IMR-90 (cell line): ENCODE measurements around the gene INO80B. TPM values are rescaled to one million over a fixed set of nuclear protein-coding genes. Genes with fewer than 3 reads are reported as not detected.

Source experiments
- ATAC-seq: fragments of 200-7000 bp; cut with Tn5 transposase; 2 replicates; pipeline ENCODE4 v1.9.1; 2020; ENCODE audit warnings: low read depth, mild to moderate bottlenecking, moderate library complexity
- BruUV-seq: library from RNA; stranded (reverse); fragments of 400-500 nt; replicated peaks from 2 replicates; lab custom pipeline; 2021; lab: Mats Ljungman, UMichigan
- CTCF ChIA-PET: fragments of 300-600 bp; formaldehyde crosslinking; extraction: SDS; loops from one replicate; lab custom pipeline; 2021; ENCODE audit warnings: antibody characterized with exemption; lab: Yijun Ruan, JAX
- POLR2A ChIA-PET: fragments of 300-600 bp; sonication (Branson Sonifier 250); formaldehyde crosslinking; loops from one replicate; lab custom pipeline; 2022; ENCODE audit warnings: antibody characterized with exemption; ENCODE audit not compliant: unreplicated experiment; lab: Charles Lee
- DNase-seq: peaks from one replicate; pipeline ENCODE4 v3.0.0; 2013
- H2AFZ ChIP-seq: replicated peaks from 2 replicates; pipeline ENCODE3; 2013; ENCODE audit warnings: low read length, mild to moderate bottlenecking; ENCODE audit not compliant: poor library complexity
- H2AK5ac ChIP-seq: 2 replicates; pipeline ENCODE4 v1.6.1; 2013; ENCODE audit warnings: low read depth, low read length, inconsistent platforms
- H2AK9ac ChIP-seq: replicated peaks from 2 replicates; pipeline ENCODE3; 2013; ENCODE audit warnings: mild to moderate bottlenecking, low read depth, low read length, moderate library complexity; ENCODE audit not compliant: poor library complexity
- H2BK120ac ChIP-seq: 2 replicates; pipeline ENCODE4 v1.6.1; 2013; ENCODE audit warnings: low read depth, low read length, inconsistent platforms
- H2BK15ac ChIP-seq: 3 replicates; pipeline ENCODE4 v1.6.1; 2013; ENCODE audit warnings: low read depth, low read length, inconsistent platforms
- H2BK20ac ChIP-seq: 2 replicates; pipeline ENCODE4 v1.6.1; 2013; ENCODE audit warnings: low read depth, mild to moderate bottlenecking, inconsistent platforms, low read length, moderate library complexity
- H2BK5ac ChIP-seq: 2 replicates; pipeline ENCODE4 v1.6.1; 2013; ENCODE audit warnings: mild to moderate bottlenecking, low read depth, low read length, inconsistent platforms; ENCODE audit not compliant: poor library complexity, severe bottlenecking
- H3K14ac ChIP-seq: replicated peaks from 2 replicates; pipeline ENCODE4 v1.6.1; 2013; ENCODE audit warnings: low read depth, low read length, inconsistent platforms
- H3K18ac ChIP-seq: 2 replicates; pipeline ENCODE4 v1.6.1; 2013; ENCODE audit warnings: low read depth, low read length, control low read depth
- H3K23ac ChIP-seq: 2 replicates; pipeline ENCODE4 v1.6.1; 2013; ENCODE audit warnings: low read depth, low read length, inconsistent platforms
- H3K27ac ChIP-seq: 2 replicates; pipeline ENCODE4 v1.5.1; 2013; ENCODE audit warnings: mild to moderate bottlenecking, control low read depth, low read length; ENCODE audit not compliant: insufficient read depth
- H3K27me3 ChIP-seq: 2 replicates; pipeline ENCODE4 v1.6.1; 2013; ENCODE audit warnings: low read length; ENCODE audit not compliant: control insufficient read depth, insufficient read depth
- H3K36me3 ChIP-seq: 2 replicates; pipeline ENCODE4 v1.6.1; 2013; ENCODE audit warnings: low read length, mixed read lengths; ENCODE audit not compliant: control insufficient read depth, insufficient read depth
- H3K4ac ChIP-seq: 2 replicates; pipeline ENCODE4 v1.6.1; 2013; ENCODE audit warnings: low read depth, low read length, inconsistent platforms
- H3K4me1 ChIP-seq: 2 replicates; pipeline ENCODE4 v1.6.1; 2013; ENCODE audit warnings: low read length, mixed read lengths; ENCODE audit not compliant: control insufficient read depth, insufficient read depth
- H3K4me2 ChIP-seq: 2 replicates; pipeline ENCODE4 v1.6.1; 2013; ENCODE audit warnings: low read depth, mild to moderate bottlenecking, control low read depth, low read length, moderate library complexity
- H3K4me3 ChIP-seq: 2 replicates; pipeline ENCODE4 v1.5.1; 2013; ENCODE audit warnings: low read depth, mild to moderate bottlenecking, control low read depth, low read length, moderate library complexity; ENCODE audit not compliant: insufficient read depth
- H3K56ac ChIP-seq: 2 replicates; pipeline ENCODE4 v1.6.1; 2013; ENCODE audit warnings: low read length, inconsistent platforms; ENCODE audit not compliant: insufficient read depth; ENCODE audit errors: extremely low read depth
- H3K79me1 ChIP-seq, 2 experiments: 2 replicates each; pipeline ENCODE4 v1.6.1; 2013; ENCODE audit warnings: low read length in 2 of 2, inconsistent platforms in 1 of 2, low read depth in 1 of 2
- H3K9ac ChIP-seq: 2 replicates; pipeline ENCODE4 v1.6.1; 2013; ENCODE audit warnings: low read depth, low read length, control low read depth
- H3K9me1 ChIP-seq: 2 replicates; pipeline ENCODE4 v1.6.1; 2013; ENCODE audit warnings: low read length, inconsistent platforms; ENCODE audit not compliant: insufficient read depth
- H3K9me3 ChIP-seq: 2 replicates; pipeline ENCODE4 v1.6.1; 2013; ENCODE audit warnings: low read length; ENCODE audit not compliant: control insufficient read depth, insufficient read depth
- H4K20me1 ChIP-seq: 2 replicates; pipeline ENCODE4 v1.6.1; 2013; ENCODE audit warnings: low read length, inconsistent platforms; ENCODE audit not compliant: insufficient read depth
- H4K5ac ChIP-seq: 2 replicates; pipeline ENCODE4 v1.6.1; 2013; ENCODE audit warnings: mild to moderate bottlenecking, low read depth, low read length, control low read depth
- H4K8ac ChIP-seq, 2 experiments: 2 replicates each; pipeline ENCODE4 v1.6.1; 2013; ENCODE audit warnings: low read depth in 2 of 2, low read length in 2 of 2, control low read depth in 1 of 2, inconsistent platforms in 1 of 2
- H4K91ac ChIP-seq: 2 replicates; pipeline ENCODE4 v1.6.1; 2013; ENCODE audit warnings: low read depth, low read length, inconsistent platforms; ENCODE audit not compliant: insufficient read depth
- CEBPB ChIP-seq: IDR thresholded peaks from 2 replicates; pipeline ENCODE4 v1.6.1; 2012; ENCODE audit warnings: low read depth, low read length, improper control_type of control experiment
- CHD1 ChIP-seq: IDR thresholded peaks from 2 replicates; pipeline ENCODE4 v1.6.1; 2012; ENCODE audit warnings: low read depth, low read length, improper control_type of control experiment
- MAFK ChIP-seq: IDR thresholded peaks from 2 replicates; pipeline ENCODE4 v1.6.1; 2012; ENCODE audit warnings: low read depth, low read length, improper control_type of control experiment
- MXI1 ChIP-seq: IDR thresholded peaks from 2 replicates; pipeline ENCODE4 v1.6.1; 2012; ENCODE audit warnings: low read depth, mild to moderate bottlenecking, low read length, moderate library complexity, borderline replicate concordance
- NFE2L2 ChIP-seq: fragments of 150-350 bp; IDR thresholded peaks from 2 replicates; pipeline ENCODE4 v1.6.1; 2016; ENCODE audit warnings: low read depth, mild to moderate bottlenecking, low read length
- WGBS, 2 experiments: methylation state at CpG; one replicate each; pipeline versions ENCODE4 v1.1.5 to v1.1.7; 2013; ENCODE audit warnings: missing lambda C conversion rate in 2 of 2; ENCODE audit not compliant: insufficient read length in 1 of 2; ENCODE audit errors: extremely low coverage in 2 of 2; 5-methylcytosine and 5-hydroxymethylcytosine counted together
- dilution Hi-C: fragments of 300-500 bp; cut with HindIII; formaldehyde crosslinking; loops from one replicate; pipeline ENCODE4 v1.14.3; 2018; ENCODE audit warnings: low sequenced_read_pairs; ENCODE audit not compliant: unreplicated experiment
- in situ Hi-C: fragments of 300-500 bp; cut with MboI; formaldehyde crosslinking; loops from 3 replicates; pipeline ENCODE4 v1.14.3; 2019; ENCODE audit warnings: low sequenced_read_pairs, inconsistent platforms, mixed read lengths
- intact Hi-C: fragments of 100-400 bp; cut with micrococcal nuclease; formaldehyde crosslinking; loops from 2 replicates; pipeline ENCODE4 v1.10.0; 2022
- polyA plus RNA-seq, 3 experiments: library from polyadenylated mRNA; depleted of rRNA; stranded (reverse); fragments of >200 nt; gene quantifications; 2 replicates each; pipeline ENCODE4 v1.2.3, GENCODE V29; 2012; ENCODE audit warnings: low replicate concordance in 1 of 3
- total RNA-seq: library from RNA; depleted of rRNA; stranded (reverse); fragments of >200 nt; gene quantifications from 2 replicates; pipeline ENCODE4 v1.2.3, GENCODE V29; 2012
- TF ChIP-seq, protein P1 (sequence below): fragments of 150-350 bp; IDR thresholded peaks from 2 replicates; pipeline ENCODE4 v1.6.1; 2016; ENCODE audit warnings: low read depth, mild to moderate bottlenecking, low read length, moderate library complexity, borderline replicate concordance

INO80B gene
- total and polyA plus RNA-seq, 2 of the 4 experiments (the other 2 are of a cell fraction) = 4.5 to 10.5 TPM

DNA sequence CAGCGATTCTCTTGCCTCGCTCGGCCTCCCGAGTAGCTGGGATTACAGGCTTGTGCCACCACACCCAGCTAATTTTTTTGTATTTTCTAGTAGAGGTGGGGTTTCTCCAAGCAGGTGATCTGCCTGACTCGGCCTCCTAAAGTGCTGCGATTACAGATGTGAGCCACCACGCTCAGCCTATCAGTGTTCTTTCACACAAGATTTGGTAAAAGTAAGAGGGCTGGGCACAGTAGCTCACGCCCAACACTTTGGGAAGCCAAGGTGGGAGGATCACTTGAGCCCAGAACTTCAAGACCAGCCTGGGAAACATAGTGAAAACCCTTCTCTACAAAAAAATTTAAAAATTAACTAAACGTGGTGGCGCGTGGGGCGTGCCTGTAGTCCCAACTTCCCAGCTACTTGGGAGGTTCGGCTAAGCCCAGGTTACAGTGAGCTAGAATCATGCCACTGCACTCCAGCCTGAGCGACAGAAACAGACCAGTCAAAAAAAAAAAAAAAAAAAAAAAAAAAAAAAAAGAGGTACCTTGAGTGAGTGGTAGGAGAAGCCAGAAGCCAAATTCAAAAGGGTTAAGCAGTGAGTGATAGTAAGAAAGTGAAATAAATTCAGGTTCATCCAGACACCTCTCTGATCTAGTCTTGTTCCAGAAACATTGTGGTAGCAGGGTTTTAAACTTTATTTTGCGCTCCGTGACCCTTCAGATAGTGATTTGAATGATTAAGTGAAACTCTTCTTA is 16.6 kb downstream of the INO80B start (continued):
- no peak for TF ChIP-seq CHD1

DNA sequence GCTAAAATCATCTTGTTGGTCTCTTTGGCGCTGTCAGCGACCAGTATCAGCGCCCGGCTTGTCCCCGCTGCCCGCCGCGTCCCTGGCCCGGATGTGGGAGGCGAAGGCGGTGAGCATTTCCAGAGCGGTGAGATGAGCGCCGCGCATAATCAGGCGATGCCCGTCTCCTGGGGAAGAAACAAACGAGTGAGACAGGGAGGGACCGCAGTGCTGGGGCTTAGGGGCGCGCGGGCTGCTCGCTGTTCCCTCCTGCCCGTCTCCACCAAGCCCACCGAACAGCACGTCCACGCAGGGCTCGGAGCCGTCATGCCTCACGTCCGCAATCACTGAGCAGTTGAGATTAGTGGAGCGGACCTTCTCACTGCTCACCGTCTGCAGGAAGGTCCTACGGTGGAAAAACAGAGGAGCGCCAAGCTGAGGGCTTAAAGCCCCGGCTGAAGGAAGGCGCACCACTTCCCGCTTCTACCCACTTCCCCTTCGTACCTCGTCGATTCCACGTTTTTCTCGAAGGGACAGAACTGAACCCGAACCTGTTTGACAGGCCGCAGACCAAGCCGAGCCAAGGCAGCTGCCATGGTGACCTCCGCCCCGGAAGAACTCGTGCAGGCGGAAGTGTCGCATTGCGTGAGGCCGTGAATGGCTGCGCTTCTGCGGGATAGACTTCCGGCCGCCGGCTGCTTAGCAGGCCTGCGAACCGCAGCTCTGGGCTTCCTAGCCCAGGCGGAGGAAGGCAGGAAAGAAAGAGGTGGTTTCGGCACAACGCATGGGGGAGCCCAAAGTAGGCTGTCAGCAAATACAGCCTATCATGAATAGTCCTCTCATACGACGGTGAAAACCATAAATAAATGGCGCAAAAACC is 17.4 kb downstream of the INO80B start, which contains the start of gene MRPL53:
Gene MRPL53, minus strand, starts transcription at position 595 of the 859 bp plus-strand sequence. Its CDS starts 20 bp downstream, at position 575.
- H2BK120ac ChIP-seq = peak within 1 kb of the TSS; percentile 48; the same call in 1 of the 2 replicates
- peak within 1 kb of the TSS; percentile 84 for H3K56ac ChIP-seq
- no peaks in the 10 kb centered on the region for H3K9me1 ChIP-seq
- H2BK15ac ChIP-seq = no peak within 1 kb of the TSS
- in situ Hi-C loops (no loop called here), dilution Hi-C loops (no loop called here), intact Hi-C loops (no loop called here)
- H3K79me1 ChIP-seq = peaks cover 3 to 33% of the 10 kb centered on the region in 2 experiments; a peak in 3 of 4 replicates
- H2BK5ac ChIP-seq = peak within 1 kb of the TSS; percentile 89
- DNase-seq (peak; percentile 92), ATAC-seq (peak; percentile 91)
- CTCF ChIA-PET = no interaction called here
- TSS peak; percentile 86 for BruUV-seq
- H4K5ac ChIP-seq = peak within 1 kb of the TSS; percentile 96
- peak within 1 kb of the TSS; percentile 87 for H2AK9ac ChIP-seq
- H3K18ac ChIP-seq = peak within 1 kb of the TSS; percentile 62
- WGBS, 2 experiments = 3% methylated on average over 34 of the region's 66 CpGs; no CpG with 5 or more reads in 1 of the 2 experiments
- H2AFZ ChIP-seq = peak within 1 kb of the TSS; percentile 92
- H3K4ac ChIP-seq = peak within 1 kb of the TSS; percentile 95
- peak within 1 kb of the TSS; percentile 89 for H4K91ac ChIP-seq
- H3K23ac ChIP-seq = peak within 1 kb of the TSS; percentile 97
- peak within 1 kb of the TSS; percentile 96 for H3K14ac ChIP-seq
- H3K9ac ChIP-seq = peak within 1 kb of the TSS; percentile 93
- H2BK20ac ChIP-seq = no peak within 1 kb of the TSS
- POLR2A ChIA-PET = interaction anchor here (1.1 kb wide), 1 partner anchor 9 kb away, joined by 5 read pairs; no protein-coding TSS in a partner anchor
- peaks cover 20% of the 10 kb centered on the region for H3K36me3 ChIP-seq
- H3K9me3 ChIP-seq = no peaks in the 10 kb centered on the region
- peak within 1 kb of the TSS; percentile 77 for H3K4me3 ChIP-seq
- no peaks in the 10 kb centered on the region for H4K20me1 ChIP-seq
- H3K27ac ChIP-seq = peak within 1 kb of the TSS; percentile 91
- H2AK5ac ChIP-seq = peak within 1 kb of the TSS; percentile 90
- peaks cover 4% of the 10 kb centered on the region; the same call in 1 of the 2 replicates for H3K4me1 ChIP-seq
- H4K8ac ChIP-seq = peak within 1 kb of the TSS; percentile 97 to 99
- H3K4me2 ChIP-seq = peak within 1 kb of the TSS; percentile 89
- TF ChIP-seq CEBPB (peak; percentile 21; the same call in 1 of the 2 replicates), MAFK (no peak), MXI1 (no peak; the same call in 1 of the 2 replicates), NFE2L2 (no peak), CHD1 (no peak)
- TF ChIP-seq, protein P1, sequence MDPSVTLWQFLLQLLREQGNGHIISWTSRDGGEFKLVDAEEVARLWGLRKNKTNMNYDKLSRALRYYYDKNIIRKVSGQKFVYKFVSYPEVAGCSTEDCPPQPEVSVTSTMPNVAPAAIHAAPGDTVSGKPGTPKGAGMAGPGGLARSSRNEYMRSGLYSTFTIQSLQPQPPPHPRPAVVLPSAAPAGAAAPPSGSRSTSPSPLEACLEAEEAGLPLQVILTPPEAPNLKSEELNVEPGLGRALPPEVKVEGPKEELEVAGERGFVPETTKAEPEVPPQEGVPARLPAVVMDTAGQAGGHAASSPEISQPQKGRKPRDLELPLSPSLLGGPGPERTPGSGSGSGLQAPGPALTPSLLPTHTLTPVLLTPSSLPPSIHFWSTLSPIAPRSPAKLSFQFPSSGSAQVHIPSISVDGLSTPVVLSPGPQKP = no peak
- H3K27me3 ChIP-seq = no peaks in the 10 kb centered on the region
